GM12873 (cell line): ENCODE data around the gene MASP2.

ENCODE experiments used
- TF ChIP-seq, protein P1 (sequence below): IDR thresholded peaks from 2 replicates; pipeline ENCODE4 v1.5.1; 2012; ENCODE audit warnings: low read depth, mild to moderate bottlenecking, moderate library complexity, low read length, control low read depth; ENCODE audit not compliant: insufficient read depth; ENCODE audit errors: missing control alignments

The MASP2 gene

DNA sequence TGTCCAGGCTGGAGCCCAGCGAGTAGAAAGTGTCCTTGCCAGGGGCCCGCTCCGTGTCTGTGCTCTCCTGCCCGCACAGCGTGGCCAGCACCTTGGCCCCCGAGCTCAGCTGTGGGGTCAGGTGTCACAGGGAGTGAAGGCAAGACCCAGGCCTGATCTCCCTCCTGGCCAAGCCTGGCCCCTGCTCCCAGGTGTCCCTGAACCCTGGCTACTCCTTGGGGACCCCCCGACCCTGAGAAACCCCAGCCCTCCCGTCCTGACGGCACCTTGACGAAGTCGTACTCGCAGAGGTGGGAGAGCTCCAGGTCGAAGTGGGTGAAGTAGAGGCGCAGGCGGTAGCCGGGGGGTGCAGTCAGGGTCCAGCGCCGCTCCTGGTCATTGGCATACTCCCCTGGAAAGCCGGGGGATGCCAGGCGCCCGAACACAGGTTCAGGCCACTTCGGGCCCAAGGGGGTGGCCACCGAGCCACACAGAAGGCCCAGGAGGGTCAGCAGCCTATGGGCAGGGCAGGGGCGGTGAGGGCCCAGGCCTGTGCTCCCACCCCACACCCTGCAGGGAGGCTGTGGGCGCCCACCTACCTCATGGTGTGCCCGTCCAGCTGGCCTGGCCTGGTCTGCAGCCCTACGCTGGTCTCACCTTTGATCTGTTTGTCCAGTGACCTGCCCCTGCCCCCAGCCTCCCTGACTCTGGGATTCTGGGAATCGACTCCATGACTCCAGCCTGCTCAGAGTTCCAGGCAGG is at the start of gene MASP2:
TSS of gene MASP2 (minus strand) at position 615 of the 741 bp plus-strand sequence. CDS start at position 583, 32 bp downstream.
- TF ChIP-seq, protein P1, sequence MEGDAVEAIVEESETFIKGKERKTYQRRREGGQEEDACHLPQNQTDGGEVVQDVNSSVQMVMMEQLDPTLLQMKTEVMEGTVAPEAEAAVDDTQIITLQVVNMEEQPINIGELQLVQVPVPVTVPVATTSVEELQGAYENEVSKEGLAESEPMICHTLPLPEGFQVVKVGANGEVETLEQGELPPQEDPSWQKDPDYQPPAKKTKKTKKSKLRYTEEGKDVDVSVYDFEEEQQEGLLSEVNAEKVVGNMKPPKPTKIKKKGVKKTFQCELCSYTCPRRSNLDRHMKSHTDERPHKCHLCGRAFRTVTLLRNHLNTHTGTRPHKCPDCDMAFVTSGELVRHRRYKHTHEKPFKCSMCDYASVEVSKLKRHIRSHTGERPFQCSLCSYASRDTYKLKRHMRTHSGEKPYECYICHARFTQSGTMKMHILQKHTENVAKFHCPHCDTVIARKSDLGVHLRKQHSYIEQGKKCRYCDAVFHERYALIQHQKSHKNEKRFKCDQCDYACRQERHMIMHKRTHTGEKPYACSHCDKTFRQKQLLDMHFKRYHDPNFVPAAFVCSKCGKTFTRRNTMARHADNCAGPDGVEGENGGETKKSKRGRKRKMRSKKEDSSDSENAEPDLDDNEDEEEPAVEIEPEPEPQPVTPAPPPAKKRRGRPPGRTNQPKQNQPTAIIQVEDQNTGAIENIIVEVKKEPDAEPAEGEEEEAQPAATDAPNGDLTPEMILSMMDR, result no peak

DNA sequence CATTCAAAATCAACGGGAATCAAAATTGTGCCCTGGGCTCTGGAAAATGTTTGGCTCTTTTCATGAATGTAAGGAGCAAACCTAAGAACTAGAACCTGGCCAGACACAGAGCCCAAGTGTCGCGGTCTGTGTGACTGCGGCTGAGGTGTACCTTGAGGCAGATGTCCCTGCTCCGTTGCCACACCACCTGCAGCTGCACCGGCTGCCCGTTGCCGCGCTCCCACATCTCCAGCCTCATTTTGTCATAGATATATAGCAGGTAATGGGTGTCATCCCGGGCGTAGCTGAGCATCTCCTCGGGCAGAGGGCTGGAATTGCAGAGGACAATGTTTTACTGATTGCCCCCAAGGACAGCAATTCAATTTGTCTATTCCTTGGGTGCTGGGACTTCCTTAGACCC is 33.9 kb upstream of the MASP2 start:
- TF ChIP-seq, protein P1, result no peak

- TF ChIP-seq, protein P1, result no peak
These were observed 31.6 kb upstream of the MASP2 start for GRCh38 chr1:11078631-11079030.

DNA sequence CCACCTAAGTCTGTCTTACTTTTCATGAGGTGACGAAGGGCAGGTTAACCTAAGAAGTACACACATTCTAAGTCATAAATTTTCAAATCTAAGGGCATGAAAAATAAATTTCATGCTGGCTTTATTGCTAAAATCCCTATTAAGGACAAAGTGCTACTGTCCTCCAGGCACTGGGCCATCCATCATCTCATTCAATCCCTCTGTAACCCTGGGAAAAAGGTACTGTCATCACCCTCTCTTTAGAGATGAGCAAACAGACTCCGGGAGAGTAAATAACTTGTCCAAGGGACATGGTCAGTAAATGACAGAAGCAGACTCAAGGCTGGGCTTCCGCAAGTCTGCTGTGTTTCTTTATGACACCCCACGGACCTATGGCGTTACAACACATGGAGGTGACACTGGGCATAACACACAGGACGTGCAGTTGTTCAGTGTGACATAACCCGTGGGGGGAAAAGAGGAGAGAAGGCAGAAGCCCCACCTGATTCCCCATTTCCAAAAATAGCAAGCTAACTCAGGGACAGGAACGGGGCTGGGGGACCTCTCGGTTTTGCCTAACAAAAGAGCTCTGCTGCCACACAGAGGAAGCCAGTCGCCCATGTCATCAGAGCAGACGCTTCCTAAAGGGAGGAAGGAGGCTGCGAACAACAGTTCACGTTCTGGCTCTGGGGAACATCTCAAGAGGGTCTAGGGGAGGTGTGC is 25.3 kb upstream of the MASP2 start:
- TF ChIP-seq, protein P1, result peak; percentile 14

- TF ChIP-seq, protein P1, result no peak
These were observed 24.6 kb upstream of the MASP2 start for GRCh38 chr1:11071463-11072215.

DNA sequence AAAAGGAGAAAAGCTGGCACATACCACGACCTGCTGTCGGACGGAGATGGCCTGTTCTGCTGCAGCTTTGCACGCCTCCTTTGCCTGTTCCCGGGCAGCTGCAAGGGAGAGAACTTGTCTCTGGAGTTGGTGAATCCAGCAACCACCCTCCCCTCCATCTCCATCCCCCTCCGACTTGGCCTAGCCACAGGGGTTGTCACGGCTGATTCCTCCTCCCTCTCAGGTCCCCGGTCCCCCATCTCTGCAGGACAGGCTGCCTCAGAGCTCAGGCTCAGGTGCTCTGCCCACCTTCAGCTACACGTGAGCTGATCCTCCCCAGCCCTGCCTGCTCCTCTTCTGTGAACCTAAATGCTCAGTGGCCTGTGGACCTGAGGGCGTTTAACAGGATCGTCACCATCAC is 23.8 kb upstream of the MASP2 start:
- TF ChIP-seq, protein P1, result no peak
